CD4-positive, alpha-beta T cell treated with Interleukin-4 for 1 hour (primary cell): ENCODE results near the gene FAM83D.
"Not testable (repeated sequence)": the region's sequence is repeated elsewhere in the genome, so short reads cannot be mapped to it uniquely, and the experiment has no call there.

Source experiments
- DNase-seq, 2 donors: peaks; one replicate each; pipeline ENCODE4 v3.0.0-alpha.2; 2020 to 2022

Gene FAM83D

DNA sequence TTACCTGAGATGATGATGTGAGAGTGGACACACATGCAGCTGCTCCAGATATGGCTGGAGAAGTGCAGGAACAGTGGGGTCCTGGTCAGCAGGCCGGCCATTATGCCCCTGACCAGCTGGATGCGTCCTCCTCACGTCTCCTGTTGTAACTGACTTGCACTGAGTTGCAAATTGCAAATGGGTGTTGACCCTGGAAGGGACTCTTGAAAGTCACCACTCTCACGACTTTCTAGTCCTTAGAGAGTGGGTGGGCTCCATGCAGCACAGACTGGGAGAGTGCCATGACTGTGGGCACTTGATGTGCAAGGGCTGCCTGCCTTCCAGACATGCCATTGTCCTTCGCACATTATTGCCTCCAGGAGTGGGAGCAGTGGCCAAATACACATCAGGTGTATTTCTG lies 10.8 kb downstream of the FAM83D start:
- DNase-seq, result no peak

DNA sequence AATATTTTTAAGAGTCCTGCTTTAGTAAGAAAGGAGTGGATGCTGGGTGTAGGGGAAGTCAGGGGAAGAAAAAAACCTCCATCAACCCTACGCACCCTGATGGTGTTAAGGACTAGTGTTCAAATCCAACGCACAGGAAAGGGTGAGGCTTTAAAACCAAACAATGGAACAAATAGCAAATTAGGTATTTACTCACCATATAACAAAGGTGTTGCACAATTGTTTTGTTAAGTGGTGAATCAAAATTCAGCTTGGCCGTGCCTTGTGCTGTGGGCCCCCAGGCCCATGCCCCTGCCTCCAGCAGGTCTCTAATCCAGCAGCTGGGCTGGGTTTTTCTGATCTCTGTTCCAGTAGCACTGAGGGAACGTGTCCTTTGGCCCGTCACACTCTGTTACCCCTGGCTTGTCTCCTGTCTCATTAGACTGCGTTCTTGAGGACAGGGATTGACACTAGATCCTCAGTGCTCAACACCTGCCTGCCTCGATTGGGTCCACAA lies 11.8 kb downstream of the FAM83D start:
- DNase-seq, result no peak

DNA sequence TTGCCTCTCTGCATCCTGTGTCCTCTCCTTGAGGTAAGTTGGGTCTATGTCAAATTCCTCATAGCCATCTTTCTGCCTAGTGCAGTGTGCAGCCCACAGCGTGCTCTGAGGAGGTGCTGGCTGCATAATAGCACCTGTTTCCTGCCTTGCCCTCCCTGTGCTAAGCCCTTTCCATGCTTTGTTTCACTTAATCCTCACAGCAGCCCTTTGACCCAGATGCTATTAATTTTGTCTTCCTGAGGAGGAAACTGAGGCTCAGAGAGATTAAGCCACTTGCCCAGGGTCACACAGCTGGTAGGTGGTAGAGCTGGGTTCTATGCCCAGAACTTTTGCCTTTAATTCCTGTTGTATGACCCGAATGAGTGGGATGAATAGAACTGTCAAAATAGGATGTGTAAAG lies 13.5 kb downstream of the FAM83D start:
- DNase-seq, result no peak

DNA sequence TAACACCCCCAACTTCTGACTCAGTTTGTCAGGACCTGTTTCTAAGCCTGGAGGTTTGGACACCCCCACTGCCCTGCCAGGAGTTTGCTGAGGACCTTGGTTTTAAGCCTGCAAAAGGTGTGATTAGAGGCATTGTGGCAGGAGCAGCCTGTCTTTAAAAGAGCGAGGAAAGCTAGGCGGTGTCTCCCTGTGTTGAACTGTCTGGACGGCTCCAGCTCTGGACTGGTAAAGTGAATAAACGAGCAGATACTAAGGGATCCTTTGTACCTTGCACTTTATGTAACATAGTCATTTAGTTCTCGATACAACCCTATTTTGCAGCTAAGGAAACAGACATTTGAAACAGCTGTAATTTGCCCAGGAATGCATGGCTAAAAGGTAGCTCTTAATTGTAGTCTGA lies 14.4 kb downstream of the FAM83D start:
- DNase-seq, result no peak

DNA sequence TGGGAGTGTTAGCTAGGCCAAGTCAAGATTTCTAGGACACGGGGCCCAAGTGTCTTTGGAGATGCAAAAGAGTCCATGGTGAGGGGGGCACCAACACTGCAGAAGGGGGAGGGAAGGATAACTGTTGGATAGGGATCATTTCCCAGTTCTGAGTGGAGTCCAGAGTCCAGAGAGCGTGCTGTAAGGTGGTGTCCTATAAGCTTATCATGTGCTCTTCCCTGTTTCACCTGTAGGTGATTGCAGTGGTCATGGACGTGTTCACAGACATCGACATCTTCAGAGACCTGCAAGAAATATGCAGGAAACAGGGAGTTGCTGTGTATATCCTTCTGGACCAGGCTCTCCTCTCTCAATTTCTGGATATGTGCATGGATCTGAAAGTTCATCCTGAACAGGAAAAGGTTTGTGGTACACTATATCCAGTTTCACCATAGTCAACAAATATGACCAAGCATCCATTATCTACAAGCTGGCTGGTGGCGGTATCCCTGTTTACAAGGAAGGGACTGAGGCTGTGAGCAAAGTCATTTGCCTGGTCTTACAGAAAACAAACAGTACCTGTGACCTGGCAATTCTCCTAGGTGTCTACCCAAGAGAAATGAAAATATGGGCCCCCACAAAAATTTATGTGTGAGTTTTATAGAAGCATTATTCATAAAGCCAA lies 15.6 kb downstream of the FAM83D start:
- DNase-seq, result no peak

DNA sequence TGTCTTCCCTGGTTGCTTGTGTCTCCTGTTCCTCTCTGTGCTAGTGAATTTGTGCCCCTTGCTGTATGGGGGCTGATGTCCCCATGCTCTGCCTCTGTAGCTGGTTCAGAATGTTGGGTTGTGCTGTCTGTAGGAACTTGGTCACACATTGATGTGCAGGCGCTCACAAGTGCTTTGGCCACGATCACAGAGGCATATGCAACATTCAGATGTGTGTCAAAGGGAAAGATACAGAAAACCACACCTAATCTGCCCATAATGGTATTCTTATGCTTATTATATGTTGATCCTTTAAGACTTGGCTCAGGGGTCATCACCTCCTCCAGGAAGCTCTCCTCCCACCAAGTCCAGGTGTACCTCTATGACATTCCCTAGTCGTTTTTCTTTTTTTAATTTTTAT lies 18.8 kb downstream of the FAM83D start:
- no peak for DNase-seq

DNA sequence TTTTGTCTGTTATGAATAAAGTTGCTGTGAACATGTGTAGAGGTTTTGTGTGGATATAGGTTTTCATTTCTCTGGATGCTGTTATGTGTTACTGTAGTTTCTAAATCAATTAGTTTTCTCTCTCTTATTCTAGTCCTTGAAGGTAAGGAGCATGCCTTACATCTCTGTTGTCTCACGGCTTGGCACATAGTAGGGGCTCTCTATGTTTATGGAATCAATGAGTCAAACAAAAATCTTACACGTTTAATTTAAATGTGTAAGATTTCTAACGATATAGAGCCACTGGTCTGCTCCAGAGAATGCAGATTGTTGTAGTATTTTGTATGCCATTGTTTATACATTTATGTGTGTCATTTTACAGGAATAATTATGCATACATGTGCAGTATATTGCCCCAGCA lies 20.6 kb downstream of the FAM83D start:
- DNase-seq, result no peak

DNA sequence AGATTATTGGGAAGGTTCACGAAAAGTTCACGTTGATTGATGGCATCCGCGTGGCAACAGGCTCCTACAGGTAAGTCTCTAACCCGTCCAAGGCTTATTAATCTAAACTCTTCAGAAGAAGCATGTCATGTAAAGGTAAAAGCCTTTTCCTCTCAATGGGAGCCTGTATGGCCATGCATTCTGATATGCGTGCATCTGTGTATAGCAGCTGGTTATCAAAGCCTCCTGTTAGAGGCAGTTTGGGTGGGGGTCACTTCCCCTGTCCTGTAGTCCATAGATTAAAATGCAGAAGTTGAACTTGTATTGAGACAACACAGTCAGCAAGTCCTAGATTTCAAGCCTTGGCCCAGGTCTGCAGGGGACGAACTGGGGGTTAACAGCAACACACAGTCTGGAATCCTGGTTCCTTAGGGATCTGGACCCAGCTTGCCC lies 21.7 kb downstream of the FAM83D start:
- no peak for DNase-seq

DNA sequence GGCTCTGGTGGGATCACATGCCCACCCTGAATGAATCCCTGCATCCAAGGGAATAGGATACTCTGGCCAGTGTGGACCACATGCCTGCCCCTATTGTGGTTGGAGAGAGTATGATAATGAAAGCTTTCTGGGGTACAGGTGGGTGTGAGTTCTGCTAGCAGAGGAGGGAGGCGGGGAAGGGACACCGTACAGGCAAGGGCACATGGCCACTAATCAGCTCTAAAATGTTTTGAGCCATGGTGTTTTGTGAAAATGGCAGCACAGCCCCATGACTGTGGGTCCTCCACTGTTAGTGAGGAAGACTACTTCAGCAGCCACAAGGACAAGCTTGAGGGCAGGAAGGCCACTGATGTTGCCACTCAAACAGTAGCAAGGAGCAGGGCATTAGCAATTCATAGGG lies 24.0 kb downstream of the FAM83D start:
- DNase-seq, result no peak

DNA sequence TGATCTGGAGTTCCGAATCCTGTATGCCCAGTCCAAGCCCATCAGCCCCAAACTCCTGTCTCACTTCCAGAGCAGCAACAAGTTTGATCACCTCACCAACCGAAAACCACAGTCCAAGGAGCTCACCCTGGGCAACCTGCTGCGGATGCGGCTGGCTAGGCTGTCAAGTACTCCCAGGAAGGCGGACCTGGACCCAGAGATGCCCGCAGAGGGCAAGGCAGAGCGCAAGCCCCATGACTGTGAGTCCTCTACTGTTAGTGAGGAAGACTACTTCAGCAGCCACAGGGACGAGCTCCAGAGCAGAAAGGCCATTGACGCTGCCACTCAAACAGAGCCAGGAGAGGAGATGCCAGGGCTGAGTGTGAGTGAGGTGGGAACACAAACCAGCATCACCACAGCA lies 25.4 kb downstream of the FAM83D start:
- no peak for DNase-seq

DNA sequence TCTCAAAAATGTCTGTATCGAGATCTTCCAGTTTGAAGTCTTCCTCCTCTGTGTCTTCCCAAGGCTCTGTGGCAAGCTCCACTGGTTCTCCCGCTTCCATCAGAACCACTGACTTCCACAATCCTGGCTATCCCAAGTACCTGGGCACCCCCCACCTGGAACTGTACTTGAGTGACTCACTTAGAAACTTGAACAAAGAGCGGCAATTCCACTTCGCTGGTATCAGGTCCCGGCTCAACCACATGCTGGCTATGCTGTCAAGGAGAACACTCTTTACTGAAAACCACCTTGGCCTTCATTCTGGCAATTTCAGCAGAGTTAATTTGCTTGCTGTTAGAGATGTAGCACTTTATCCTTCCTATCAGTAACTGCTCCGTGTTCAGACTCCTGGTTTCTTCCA lies 25.9 kb downstream of the FAM83D start:
- no peak for DNase-seq

DNA sequence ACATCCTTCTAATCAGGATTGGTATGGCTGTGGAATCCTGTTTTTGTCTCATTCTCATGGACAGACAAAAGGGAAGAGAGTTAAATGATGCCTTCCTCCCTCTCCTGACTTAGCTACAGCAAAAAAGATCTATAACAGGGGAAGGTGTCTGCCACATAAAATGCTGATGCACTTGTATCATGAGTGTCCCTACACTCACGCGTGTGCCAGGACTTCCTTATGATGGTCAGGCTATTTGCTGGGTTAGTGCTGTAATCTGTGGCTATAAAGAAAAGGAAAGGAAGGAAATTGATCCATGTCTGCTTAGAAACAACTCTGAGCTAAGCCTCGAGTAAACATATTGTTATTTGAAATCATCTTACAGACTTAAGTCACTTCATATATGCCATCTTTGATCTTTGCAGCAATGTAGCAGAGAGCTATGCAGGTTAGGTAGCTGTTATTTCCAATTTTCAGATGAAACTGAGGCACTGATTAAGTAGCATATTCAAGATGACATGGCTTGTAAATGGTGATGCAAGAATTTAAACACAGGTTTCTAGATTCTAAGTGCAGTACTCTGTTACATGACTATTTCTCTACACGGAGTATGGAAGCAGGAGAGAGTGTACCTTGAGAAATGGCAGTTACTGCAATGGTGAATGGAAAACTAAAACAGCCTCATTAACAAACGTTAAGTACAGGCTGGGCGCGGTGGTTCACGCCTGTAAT lies 27.6 kb downstream of the FAM83D start:
- DNase-seq, result no peak

DNA sequence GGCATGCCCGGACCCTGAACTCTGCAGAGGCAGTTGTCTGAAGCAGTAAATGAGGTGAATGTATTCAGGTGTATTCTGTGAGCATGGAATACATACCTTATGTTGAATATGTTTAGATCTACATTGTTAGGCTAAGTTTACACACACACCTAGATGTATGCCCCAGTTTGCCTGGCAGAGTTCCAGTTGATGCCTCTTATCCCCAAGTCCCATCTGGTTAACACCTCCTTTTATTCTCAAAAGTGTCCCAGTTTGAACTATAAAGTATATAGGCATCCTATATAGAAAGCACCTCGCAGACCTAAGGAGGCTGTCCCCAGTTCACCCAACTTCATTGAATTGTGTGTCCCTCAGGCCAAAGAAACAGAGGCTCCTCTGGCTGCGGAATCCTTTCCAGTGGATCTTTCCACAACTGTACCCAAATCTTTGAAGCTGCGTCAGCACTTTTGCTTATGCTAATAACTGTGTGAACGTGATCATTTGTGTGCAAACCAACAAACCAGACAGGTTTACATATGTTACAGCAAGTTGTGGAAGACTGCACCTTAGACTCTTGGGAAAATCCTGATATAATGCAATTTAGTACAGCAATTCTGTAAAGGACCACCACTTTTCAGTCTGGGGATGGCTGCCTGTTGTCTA lies 31.1 kb downstream of the FAM83D start:
- DNase-seq, result no peak

DNA sequence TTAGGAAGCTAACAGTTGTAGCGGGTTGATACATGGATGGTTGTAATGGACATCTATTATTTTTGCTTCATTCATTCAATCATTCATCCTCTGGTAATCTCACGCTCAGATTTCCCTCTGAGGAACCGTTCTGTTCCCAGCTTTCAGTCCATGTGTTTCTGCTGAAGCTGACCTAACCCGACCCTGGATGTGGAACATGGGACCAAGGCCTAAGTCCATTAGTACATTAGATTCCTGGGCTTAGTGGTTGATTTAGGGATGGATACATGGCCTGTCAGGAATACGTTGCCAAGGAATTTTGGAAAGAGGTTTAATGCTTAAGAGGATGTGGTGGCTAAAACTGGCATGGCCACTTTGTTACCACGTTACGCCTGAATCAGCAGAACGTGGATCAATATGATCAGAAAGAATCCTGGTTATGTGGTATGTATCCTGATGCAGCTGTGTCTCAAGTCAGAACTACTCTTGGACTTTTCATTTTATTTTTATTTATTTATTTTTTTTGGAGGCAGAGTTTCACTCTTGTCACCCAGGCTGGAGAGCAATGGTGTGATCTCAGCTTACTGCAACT lies 31.8 kb downstream of the FAM83D start:
- no peak for DNase-seq

DNA sequence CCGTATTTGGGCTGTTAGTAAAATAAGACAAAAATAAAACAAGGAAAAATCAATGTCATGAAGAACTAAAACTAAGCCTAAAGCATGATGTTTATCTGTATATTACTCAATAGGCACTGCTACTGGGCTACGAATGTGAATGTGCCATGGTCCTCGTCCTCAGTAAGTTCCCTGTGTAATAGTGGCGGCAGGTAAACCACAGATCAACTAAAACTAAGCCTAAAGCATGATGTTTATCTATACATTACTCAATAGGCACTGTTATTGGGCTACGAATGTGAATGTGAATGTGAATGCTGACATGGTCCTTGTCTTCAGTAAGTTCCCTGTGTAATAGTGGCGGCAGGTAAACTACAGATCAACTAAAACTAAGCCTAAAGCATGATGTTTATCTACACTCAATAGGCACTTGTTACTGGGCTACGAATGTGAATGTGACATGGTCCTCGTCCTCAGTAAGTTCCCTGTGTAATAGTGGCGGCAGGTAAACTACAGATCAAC lies 34.0 kb downstream of the FAM83D start:
- DNase-seq, result not testable (repeated sequence)

DNA sequence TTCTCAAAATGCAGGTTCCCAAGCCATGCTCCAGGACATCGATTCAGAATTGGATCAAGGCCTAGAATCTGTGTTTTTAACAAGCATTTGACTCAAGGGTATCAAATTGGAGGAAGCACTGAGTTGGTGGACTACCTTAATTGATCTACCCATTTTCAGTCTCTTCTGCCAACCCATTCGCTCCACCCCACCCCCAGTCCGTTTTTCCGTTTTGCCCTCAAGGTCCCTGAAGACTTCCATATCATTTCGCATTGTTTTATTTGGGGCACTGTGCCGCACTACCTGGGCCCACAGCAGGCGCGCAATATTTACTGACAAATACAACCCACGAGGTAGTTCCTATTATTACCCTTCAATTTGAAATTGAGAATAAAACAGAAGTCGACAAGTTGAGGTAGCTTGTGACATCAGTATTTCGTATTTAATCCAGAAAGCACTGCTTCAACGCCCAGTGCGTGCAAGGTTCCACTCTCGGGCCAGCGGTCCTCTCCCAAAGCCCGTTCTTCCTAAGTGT lies 35.4 kb downstream of the FAM83D start:
- DNase-seq, result no peak

DNA sequence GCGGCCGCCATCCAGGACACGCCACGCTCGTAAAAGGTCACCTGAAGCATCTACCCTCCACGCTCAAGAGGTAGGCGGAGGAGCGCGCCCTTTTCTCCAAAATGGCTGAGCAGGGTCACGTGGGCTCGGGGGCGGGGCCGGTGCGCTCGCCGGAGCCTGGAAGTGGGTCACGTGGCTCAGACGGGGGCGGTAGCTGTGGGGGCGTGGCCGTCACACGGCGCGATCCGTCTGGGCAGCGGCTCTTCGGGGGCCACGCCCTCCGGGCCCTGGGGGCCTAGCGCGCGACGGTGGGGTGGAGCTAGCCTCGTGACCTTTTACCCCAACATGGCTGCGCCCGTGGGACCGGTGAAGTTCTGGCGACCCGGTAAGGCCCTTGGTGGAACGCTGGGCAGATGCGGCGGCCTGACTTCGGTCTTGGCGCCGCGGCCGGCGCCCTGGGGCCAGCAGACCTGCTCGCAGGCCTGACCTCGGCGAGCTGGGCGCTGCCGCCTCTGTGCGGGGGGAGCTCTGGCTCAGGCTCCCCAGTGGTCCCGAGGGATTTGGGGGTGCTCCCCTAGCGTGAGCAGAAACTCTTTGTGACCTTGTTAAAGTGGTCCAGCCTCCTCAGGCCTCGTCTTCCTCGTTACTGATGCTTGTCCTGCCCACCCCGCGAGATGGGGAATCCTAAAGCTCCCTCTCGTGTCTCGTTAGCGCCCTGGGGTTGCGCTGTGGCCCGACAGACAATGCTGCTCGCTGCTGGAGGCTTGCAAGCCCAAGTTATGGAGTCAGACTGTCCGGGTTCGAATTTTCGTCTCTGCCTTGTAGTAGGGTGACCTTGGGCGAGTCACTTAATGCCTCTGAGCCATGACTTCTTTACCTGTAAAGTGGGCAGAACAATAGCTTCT lies 36.1 kb downstream of the FAM83D start, which contains the start of gene DHX35:
DHX35 (plus strand) TSS at position 301 of the 884 bp plus-strand sequence; CDS start at position 325, 24 bp downstream.
- DNase-seq, result peak; percentile 98

DNA sequence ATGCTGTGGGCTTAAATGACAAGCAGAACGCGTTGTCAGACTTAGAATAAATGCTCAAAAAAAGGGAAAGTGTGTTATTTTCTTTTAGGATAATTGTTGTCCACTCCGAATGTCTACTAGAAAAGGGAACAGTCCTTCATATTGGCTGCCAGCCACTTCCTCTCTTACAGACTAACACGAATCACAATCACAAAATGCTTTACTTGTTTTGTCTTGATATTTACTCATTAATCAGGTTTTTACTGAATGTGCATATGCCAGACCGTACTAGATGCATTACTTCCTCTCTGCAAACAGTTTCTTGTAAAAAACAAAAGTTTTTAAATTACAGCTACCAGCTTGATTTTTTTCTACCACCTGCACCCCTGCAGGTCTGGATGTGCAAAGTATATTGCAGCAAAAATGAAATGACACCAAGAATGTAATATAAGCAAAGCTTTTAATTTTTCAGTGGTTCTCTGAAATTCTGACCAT lies 36.7 kb downstream of the FAM83D start:
- no peak for DNase-seq

DNA sequence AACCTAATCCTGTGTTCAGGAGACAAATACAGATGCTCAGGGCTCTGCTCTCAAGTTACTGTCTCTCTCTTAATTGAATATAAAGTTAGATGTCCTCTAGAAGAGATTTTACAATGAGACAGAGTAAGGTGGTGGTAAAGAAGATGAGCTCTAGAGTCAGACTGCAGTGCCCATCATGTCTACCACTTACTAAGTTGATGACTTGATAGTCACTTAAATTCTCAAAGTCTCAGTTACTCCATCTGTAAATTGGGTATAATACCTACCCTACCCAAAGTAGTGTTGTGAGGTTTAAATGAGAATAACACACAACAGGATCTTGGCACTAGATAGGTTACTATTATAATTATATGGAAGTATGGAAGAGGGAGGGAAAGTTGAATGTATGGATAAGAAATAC lies 37.5 kb downstream of the FAM83D start:
- DNase-seq, result no peak

DNA sequence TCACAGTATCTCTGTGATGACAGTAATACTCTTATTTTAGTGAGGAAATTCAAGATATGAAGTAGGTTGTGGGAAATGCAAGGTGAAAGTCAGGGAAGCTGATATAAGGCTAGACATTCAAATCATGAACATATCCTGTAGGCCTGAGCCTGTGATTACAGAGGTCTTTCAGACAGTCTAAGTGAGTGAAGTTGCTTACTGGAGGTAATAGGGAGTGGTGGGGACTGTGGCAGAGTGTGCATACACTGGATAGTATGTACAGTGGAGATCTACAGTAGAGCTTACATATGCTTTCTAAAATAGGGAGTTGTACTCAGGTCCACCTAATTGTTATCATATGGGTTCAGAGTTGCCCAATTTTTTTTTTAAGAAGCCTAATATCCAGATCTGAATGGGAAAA lies 39.0 kb downstream of the FAM83D start:
- DNase-seq, result no peak

DNA sequence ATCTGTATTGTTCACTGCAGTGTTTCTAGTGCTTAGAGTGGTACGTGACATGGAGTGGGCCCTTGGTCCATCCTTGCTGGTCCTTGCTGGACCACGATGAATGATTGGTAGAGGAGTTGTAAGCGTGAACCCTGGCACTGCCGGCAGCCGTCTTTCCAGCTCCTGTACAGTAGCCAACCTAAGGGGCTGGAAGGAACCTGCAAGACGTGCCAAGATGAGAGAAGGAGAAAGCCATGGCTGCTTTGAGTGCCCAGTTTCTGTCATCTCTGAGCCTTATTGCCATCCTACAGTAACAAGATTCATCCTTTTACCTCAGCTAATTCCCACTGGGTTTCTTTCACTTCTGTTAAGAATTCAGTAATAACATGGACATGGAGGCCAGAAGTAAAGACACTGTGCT lies 41.9 kb downstream of the FAM83D start:
- no peak for DNase-seq

DNA sequence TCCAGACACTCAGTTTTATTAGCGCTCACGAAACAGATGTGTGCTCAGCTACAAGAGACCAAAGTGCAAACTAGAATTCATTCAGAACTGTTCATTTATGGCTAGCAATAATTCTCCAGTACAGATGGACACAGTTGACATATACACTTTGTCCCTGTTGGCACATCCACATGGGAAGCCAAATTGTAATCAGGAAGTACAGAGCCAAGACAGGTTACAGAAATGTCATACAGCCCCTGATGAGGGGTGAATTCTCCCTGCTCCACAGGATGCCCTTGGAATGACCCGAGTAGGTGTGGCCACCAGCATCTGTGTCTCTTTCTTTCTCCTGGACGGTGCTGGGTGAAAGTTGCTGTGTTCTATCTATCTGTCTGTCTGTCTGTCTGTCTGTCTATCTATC lies 43.5 kb downstream of the FAM83D start:
- no peak for DNase-seq
